SU-DHL-6 (cell line): ENCODE data around the gene FBXW5.

Source experiments
- EZH2phosphoT487 ChIP-seq: fragments of 200-600 bp; sonication (generic), shearing (Covaris generic); conservative IDR thresholded peaks from 2 replicates; pipeline ENCODE4 v1.6.1; 2018; ENCODE audit warnings: mild to moderate bottlenecking, antibody characterized with exemption, low read length, moderate library complexity, mixed read lengths
- TF ChIP-seq, protein P1 (sequence below): fragments of 200-600 bp; sonication (generic); IDR thresholded peaks from one replicate; pipeline ENCODE4 v1.5.1; 2017; ENCODE audit warnings: antibody characterized with exemption, mild to moderate bottlenecking, low read length, moderate library complexity; ENCODE audit not compliant: insufficient read depth, poor library complexity, severe bottlenecking

DNA sequence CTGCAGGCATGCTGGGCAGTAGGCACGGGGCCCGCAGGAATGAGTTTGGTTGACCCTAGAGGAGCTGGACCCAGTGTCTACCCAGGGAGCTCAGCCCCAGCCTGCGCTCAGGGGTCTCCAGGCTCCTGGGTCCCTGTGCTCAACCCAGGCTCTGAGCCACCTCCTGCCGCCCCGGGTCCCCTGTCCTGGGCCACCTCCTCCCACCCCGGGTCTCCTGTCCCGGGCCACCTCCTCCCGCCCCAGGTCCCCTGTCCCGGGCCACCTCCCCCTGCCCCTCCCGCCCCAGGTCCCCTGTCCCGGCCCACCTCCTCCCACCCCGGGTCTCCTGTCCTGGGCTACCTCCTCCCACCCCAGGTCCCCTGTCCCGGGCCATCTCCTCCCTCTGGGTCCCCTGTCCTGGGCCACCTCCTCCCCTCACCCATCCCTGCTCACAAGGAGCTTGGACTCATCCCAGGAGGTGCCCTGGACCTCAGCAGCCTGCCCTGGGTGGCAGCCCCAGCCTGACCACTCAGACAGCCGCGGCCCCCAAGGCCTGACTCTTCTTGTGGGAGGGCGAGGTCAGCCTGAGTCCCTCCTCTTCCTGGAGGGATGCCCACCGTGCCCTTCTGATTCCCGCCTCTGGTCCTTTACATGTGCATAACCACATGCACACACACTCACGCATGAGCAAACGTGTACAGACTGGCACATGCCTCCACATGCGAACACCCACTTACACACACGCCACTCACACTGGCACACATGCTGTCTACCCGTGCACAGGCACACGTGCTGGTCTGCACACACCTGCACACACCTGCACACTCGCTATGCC is 9.9 kb upstream of the FBXW5 start:
- TF ChIP-seq, protein P1, sequence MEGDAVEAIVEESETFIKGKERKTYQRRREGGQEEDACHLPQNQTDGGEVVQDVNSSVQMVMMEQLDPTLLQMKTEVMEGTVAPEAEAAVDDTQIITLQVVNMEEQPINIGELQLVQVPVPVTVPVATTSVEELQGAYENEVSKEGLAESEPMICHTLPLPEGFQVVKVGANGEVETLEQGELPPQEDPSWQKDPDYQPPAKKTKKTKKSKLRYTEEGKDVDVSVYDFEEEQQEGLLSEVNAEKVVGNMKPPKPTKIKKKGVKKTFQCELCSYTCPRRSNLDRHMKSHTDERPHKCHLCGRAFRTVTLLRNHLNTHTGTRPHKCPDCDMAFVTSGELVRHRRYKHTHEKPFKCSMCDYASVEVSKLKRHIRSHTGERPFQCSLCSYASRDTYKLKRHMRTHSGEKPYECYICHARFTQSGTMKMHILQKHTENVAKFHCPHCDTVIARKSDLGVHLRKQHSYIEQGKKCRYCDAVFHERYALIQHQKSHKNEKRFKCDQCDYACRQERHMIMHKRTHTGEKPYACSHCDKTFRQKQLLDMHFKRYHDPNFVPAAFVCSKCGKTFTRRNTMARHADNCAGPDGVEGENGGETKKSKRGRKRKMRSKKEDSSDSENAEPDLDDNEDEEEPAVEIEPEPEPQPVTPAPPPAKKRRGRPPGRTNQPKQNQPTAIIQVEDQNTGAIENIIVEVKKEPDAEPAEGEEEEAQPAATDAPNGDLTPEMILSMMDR, result no peak
- no peak for TF ChIP-seq EZH2phosphoT487
